NCI-H146 (cell line): ENCODE results near the gene HELZ.
"Not testable (repeated sequence)": the region's sequence is repeated elsewhere in the genome, so short reads cannot be mapped to it uniquely, and the experiment has no call there.

Source experiments
- DNase-seq: peaks from one replicate; lab custom pipeline; 2025; lab: John Stamatoyannopoulos, UW

HELZ gene

GRCh38 chr17:67115401-67115800 lies 129.6 kb downstream of the HELZ start:
- peak; percentile 12 for DNase-seq

DNA sequence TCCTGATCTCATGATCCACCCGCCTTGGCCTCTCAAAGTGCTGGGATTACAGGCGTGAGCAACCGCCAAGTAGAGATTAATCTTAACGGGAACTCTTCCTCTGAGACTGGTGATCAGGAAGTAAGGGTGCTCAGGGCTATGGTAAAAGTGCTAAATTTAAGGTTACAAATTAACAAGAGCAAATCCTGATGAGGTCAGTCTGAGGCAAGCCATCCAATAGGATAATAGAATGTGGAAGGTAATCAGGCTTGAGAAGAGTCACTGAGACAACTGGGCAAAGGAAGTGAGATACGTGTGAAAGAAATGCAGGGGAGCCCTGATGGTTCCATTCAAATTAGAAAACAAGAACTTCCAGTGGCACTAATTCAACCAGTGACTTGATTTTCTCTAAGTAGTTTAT lies 131.5 kb downstream of the HELZ start:
- no peak for DNase-seq

DNA sequence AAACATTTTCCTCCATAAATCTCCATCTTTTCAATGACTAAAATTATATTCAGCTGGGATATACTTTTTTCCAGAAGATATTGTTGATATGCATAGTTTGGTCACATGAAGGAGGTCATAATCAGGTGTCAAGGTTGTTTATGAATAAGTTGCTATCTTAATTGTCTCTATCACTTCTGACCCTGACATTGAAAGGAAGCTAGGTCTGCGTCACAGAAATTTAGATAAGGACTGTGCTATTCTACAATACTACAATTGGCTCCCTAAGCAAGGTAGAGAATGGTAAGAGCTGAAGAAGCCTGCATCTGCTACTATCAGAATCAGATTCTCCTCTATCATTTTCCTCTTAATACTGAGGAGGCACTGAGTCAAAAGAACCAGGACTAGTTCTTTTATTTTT lies 133.2 kb downstream of the HELZ start:
- DNase-seq: no peak

DNA sequence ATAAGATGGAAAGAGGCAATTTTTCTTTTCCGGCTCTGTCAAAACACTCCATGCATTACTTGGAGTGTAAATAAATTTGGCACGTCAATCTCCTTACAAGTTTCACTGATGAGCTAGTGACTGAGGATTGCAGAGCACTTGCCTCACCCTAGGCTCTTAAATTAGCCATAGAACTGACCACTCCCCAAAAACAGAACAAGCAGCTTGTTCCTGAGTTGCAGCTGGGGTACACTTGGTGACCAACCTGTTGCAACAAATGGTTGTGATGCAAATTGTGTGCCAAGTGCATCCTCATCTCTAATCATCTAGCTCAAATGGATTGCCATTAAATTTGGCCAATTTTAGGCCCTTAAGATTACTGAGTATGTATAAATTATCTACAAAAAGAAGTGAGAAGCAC lies 133.7 kb downstream of the HELZ start:
- DNase-seq: no peak

- no peak for DNase-seq
Observed at GRCh38 chr17:67110619-67111018, 134.4 kb downstream of the HELZ start.

DNA sequence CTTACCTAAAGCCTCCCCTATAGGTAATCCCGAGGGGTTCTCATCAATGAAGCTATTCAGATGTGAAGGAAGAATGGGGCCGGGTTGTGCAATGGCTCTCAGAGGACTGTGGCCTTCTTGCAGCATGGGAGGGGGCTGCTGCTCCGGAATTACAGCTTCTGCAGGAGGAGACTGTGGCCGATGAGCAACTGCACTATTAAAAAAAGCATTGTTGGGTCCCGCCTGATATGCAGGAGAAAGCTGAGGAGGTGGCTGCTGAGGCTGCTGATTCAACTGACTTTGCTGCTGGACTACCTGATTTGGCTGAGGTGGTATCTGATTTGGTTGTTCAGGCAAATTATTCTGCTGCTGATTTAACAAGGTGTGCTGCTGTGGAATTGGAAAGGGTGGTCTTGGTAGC lies 135.9 kb downstream of the HELZ start:
- DNase-seq: no peak

- DNase-seq: no peak
Observed at GRCh38 chr17:67107811-67108775, 136.9 kb downstream of the HELZ start.

DNA sequence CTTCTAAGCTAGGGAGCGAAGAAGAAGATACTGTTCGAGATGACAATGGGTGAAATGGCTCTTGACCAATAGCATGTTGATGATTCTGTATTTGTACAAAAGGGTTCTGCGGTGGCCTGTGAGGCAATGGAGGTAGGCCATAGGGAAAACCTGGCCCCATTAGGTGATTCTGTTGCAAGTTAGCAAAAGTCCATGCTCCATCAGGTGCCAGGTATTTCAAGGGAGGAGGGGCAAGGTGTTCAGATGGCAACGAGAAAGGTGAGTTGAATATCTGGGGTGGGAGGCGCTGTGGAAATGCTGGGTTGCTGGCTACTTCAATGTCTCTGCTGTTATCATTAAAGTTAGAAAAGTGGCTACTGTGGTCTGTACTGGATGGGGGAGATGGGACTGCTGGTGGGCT lies 137.8 kb downstream of the HELZ start:
- DNase-seq: no peak

DNA sequence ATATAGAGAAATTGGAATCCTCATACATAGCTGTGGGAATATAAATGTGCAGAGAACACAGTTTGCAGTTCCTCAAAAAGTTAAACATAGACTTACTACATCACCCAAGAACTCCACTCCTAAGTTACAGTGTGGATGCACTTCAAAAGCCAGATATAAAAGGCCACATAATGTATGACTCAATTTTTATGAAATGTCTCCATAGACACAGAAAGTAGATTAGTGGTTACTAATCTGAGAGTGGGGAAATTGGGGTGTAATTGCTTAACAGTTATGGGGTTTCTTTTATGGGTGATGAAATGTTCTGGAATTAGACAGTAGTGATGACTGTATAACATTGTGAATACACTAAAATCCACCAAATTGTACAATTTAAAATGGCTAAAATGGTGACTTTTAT lies 139.8 kb downstream of the HELZ start:
- no peak for DNase-seq

DNA sequence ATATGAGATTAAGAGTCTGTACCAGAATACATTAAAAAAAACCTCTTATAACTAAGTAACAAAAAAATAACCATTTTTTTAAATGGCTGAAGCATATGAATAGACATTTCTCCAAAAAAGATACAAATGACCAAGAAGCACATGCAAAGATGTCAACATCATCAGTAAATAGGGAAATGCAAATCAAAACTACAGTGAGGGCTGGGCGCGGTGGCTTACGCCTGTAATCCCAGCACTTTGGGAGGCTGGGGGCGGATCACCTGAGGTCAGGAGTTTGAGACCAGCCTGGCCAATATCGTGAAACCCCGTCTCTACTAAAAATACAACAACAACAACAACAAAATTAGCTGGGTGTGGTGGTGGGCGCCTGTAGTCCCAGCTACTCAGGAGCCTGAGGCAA lies 140.4 kb downstream of the HELZ start:
- DNase-seq: not testable (repeated sequence)

DNA sequence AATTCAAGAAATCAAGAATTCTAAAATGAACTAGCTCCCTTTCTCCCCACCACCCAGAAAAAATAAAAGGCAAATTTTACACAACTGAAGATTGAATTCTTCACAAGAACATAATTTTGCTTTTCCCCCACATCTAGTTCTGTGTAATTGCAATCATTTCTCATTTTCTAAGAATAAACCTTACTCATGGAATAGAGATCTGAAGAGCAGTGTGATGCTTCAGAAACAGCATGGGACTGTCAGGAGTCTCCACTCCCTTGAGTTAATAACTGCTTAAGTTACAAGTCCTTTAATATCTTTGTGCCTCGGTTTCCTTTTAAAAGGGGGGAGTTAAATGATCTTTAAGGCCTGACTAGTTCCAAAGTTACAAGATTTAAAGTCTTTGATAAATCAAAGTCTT lies 147.0 kb downstream of the HELZ start:
- DNase-seq: no peak

- no peak for DNase-seq
Observed at GRCh38 chr17:67096609-67097008, 148.4 kb downstream of the HELZ start.

- DNase-seq: no peak
Observed at GRCh38 chr17:67095803-67096202, 149.2 kb downstream of the HELZ start.

DNA sequence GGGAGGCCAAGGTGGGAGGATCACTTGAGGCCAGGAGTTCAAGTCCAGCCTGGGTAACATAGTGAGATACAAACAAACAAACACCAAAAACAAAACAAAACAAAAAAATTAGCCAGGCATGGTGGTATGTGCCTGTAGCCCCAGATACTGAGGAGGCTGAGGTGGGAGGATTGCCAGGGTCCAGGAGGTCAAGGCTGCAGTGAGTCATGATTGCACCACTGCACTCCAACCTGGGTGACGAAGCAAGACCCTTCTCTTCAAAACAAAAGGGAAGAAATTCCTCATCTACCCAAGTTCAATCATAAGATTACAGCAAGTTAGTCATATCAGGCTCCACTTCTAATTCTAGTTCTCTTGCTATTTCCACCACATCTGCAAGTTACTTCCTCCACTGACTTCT lies 149.7 kb downstream of the HELZ start:
- not testable (repeated sequence) for DNase-seq

- DNase-seq: no peak
Observed at GRCh38 chr17:67093348-67093747, 151.6 kb downstream of the HELZ start.

DNA sequence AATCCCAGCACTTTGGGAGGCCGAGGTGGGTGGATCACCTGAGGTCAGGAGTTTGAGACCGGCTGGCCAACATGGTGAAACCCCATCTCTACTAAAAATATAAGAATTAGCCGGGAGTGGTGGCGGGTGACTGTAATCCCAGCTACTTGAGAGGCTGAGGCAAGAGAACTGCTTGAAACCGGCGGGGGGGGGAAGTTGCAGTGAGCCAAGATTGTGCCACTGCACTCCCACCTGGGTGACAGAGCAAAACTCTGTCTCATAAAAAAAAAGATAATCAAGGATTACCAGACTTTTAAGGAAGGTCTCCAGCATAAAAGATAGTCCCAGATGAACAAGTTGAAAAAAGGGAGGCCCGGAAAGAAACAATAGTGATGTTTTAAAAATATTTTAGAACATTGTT lies 152.3 kb downstream of the HELZ start:
- DNase-seq: not testable (repeated sequence)

- DNase-seq: no peak
Observed at GRCh38 chr17:67092291-67092690, 152.7 kb downstream of the HELZ start.

- no peak for DNase-seq
Observed at GRCh38 chr17:67090341-67090740, 154.7 kb downstream of the HELZ start.

GRCh38 chr17:67088639-67089038 lies 156.4 kb downstream of the HELZ start:
- DNase-seq: no peak

DNA sequence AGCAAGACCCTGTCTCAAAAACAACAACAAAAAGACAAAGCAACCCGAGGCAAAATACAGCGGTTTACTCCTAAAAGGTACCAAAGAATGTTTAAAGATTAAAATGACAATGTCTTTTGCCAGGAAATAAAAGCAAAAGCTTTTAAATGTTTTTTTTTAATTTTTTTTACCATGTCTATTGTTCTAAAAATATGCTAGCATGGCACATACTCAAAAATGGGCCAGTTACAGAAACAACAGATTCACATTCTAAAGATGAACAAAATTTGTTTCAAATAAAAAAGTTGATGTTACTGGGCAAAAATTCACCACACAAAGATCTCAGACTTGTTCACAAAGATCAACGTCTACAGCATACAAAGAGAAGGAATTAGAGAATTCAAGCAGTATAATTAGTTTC lies 159.6 kb downstream of the HELZ start:
- no peak for DNase-seq

DNA sequence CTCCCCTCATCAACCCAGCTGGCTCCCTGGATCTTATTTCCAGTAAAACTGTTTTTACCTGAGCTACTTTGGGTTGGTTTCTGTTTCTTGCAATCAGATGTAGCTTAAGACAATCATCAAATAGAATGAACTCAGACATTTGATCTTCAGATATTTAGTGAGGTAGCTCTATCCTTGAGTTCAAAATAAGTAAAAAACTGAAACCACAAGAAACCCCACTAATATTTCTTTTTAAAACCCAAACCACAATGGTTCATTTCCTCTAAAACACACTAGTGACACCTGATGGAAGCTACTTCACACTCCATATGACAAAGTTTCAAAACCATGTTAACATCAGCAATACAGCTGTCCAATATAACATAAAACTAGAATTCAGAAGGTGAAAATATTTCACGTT lies 162.9 kb downstream of the HELZ start:
- no peak for DNase-seq

GRCh38 chr17:67080804-67081203 lies 164.2 kb downstream of the HELZ start:
- no peak for DNase-seq

GRCh38 chr17:67079491-67079890 lies 165.5 kb downstream of the HELZ start:
- DNase-seq: no peak

- no peak for DNase-seq
Observed at GRCh38 chr17:67078292-67078691, 166.7 kb downstream of the HELZ start.
